Inferior parietal cortex (tissue), 1 donor: ENCODE data around the gene CD68.

ENCODE experiments used
- DNase-seq: peaks from one replicate; pipeline ENCODE4 v3.0.0-alpha.2; 2016; ENCODE audit errors: extremely low spot score

Gene CD68

GRCh38 chr17:7559320-7560171 is 19.9 kb upstream of the CD68 start:
- DNase-seq: no peak

DNA sequence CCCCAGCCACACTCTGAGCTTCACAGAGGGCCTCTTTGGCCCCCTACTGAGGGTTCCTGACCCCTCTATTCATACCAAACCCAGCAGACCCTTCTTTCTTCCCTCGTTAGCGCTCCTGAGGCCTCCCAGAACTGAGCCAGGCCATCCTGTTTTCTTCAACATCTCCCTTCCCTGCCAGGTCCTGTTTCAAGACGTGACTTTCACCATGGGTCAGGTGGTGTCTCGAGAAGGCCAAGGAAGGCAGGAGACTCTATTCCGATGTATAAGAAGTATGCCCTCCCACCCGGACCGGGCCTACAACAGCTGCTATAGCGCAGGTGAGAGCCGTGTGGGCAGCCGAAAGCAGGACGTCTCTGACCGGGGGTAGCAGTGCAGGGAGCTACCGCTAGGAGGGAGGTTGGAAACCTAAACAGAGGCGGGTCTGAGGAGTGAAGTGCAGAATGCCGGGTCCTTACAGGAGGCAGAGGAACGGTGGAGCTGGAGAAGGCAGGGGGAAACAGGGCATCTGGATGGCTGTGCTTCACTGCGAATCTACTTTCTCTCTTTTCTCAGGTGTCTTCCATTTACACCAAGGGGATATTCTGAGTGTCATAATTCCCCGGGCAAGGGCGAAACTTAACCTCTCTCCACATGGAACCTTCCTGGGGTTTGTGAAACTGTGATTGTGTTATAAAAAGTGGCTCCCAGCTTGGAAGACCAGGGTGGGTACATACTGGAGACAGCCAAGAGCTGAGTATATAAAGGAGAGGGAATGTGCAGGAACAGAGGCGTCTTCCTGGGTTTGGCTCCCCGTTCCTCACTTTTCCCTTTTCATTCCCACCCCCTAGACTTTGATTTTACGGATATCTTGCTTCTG is 19.0 kb upstream of the CD68 start:
- no peak for DNase-seq

- peak; percentile 78 for DNase-seq
Observed at GRCh38 chr17:7561028-7561575, 18.3 kb upstream of the CD68 start.

- DNase-seq: peak; percentile 89
Observed at GRCh38 chr17:7561589-7562207, 17.7 kb upstream of the CD68 start, which contains the start of gene SENP3. SENP3 (plus strand) TSS chr17:7561919; CDS start chr17:7563077, 1,158 bp downstream.

DNA sequence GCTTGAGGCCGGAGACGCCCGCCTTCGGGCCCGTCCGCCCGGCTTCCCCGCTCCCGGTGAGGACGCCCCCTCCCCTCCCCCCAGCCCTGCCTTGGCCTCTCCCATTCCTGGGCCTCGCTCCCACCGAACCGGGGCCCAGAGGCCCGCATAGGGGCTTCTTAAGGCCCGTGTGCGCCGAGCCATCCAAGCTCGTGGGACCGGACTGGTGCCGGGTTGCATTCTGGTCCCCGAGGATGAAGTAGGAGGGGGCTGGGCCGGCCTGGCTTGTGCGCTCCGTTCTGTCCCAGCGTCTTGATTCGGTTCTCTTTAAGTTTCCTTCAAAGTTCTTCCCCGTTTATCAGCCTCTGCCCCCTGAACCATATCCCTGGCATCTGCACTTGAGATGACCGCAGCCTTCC is 17.2 kb upstream of the CD68 start:
- DNase-seq: no peak

DNA sequence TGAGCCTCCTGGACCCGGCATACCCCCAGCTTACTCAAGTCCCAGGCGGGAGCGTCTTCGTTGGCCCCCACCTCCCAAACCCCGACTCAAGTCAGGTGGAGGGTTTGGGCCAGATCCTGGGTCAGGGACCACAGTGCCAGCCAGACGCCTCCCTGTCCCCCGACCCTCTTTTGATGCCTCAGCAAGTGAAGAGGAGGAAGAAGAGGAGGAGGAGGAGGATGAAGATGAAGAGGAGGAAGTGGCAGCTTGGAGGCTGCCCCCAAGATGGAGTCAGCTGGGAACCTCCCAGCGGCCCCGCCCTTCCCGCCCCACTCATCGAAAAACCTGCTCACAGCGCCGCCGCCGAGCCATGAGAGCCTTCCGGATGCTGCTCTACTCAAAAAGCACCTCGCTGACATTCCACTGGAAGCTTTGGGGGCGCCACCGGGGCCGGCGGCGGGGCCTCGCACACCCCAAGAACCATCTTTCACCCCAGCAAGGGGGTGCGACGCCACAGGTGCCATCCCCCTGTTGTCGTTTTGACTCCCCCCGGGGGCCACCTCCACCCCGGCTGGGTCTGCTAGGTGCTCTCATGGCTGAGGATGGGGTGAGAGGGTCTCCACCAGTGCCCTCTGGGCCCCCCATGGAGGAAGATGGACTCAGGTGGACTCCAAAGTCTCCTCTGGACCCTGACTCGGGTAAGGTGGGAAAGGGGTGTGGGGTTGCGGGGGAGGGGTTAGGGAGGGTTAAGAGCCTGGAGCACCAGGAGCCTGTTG is 16.1 kb upstream of the CD68 start:
- DNase-seq: no peak

- no peak for DNase-seq
Observed at GRCh38 chr17:7569571-7569970, 9.9 kb upstream of the CD68 start.

DNA sequence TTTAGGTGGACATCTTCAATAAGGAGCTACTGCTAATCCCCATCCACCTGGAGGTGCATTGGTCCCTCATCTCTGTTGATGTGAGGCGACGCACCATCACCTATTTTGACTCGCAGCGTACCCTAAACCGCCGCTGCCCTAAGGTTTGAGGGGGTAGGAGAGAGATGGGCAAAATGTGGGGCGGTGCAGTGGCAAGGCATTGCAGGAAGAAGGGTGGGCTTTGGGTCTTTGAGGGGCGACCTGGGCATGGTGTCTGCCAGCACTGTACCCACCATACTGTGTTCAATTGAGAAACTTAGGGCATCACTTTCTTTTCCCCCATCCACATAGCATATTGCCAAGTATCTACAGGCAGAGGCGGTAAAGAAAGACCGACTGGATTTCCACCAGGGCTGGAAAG is 9.1 kb upstream of the CD68 start:
- no peak for DNase-seq

DNA sequence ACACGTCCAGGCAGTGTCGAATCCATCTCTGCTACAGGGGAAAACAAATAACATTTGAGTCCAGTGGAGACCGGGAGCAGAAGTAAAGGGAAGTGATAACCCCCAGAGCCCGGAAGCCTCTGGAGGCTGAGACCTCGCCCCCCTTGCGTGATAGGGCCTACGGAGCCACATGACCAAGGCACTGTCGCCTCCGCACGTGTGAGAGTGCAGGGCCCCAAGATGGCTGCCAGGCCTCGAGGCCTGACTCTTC is 7.2 kb upstream of the CD68 start:
- no peak for DNase-seq

DNA sequence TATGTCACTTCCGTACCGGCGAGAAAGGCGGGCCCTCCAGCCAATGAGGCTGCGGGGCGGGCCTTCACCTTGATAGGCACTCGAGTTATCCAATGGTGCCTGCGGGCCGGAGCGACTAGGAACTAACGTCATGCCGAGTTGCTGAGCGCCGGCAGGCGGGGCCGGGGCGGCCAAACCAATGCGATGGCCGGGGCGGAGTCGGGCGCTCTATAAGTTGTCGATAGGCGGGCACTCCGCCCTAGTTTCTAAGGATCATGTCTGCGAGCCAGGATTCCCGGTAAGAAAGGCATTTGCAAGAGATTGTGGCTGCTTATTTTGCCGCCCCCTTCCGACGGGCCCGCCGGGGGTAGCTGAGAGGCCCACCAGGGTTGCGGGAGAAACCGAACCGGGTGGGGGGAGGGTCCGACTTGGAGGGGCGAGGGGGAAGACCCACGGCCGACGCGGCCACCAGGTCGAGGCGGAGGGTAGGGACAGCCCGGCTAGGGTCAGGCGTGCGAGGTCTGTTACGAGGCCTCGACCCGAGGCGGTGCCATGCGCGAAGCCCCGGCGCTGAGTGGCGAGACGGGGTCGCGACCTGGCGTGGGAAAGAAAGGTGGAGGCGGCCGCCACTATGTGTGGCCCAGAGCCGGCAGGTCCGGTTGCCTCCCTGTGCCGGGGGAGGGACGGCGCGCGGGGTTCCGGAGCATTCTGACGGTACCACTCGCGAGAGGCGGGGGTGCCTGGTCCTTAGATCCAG is 6.7 kb upstream of the CD68 start:
- DNase-seq: peak; percentile 99

GRCh38 chr17:7573324-7574080 is 5.9 kb upstream of the CD68 start:
- DNase-seq: peak; percentile 78

DNA sequence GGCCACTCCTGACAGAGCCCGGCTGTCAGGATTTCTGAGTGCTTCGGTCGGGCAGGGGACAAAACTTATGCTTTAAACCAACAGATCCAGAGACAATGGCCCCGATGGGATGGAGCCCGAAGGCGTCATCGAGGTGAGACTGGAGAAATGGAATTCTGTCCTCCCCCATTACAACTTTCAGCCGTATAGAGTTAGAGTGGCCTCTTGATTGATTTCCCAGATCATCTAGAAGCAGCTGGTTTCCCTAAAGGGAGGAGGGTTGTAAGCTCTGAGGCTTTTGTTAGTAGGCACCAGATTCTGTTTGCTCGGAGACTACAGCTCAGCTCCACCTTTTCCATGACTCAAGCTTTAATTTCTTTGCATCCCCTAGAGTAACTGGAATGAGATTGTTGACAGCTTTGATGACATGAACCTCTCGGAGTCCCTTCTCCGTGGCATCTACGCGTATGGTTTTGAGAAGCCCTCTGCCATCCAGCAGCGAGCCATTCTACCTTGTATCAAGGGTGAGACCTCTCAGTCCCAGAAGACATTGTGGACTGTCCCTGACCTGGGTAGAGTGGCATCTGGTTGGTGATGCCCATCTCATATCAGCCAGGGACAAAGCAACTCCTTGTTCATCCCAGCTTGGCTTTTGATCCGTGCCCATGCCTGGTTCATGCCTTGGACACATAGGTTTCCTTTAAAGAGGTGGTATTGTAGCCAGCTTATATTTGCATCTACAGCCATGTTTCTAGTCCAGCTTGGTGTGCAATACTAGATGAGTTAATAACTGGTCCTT is 5.1 kb upstream of the CD68 start:
- no peak for DNase-seq

DNA sequence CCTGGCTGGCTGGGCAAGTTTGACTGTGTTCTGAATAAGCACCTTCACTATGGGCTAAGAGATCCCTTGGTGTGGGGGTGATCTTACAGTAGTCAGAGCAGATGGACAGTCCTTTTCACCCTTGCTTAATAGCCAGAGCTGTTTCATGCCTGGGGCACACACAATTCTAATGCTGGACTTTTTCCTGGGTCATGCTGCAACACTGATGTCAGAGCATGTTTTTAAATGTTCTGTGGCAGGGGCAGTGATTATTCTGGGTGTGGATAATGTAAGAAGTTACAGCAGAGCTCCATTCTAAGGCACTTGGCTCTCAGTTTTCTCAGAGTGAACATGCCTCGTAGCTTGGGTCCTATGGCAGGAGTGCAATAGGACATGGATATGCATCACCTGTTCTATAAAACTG is 4.0 kb upstream of the CD68 start:
- no peak for DNase-seq

DNA sequence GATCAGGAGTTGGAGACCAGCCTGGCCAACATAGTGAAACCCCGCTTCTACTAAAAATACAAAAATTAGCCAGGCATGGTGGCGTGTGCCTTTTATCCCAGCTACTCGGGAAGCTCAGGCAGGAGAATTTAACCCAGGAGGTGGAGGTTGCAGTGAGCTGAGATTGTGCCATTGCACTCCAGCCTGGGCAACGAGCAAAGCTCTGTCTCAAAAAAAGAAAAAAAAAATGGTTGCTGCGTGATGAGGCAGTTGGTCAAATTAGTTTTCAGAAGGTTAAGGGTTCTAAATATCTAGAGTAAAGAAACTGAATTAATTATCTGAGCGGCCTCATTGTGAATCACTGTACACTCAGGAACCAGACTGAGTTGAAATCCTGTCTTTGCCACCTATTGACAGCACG is 3.5 kb upstream of the CD68 start:
- no peak for DNase-seq

GRCh38 chr17:7576432-7576937 is 3.0 kb upstream of the CD68 start:
- no peak for DNase-seq

DNA sequence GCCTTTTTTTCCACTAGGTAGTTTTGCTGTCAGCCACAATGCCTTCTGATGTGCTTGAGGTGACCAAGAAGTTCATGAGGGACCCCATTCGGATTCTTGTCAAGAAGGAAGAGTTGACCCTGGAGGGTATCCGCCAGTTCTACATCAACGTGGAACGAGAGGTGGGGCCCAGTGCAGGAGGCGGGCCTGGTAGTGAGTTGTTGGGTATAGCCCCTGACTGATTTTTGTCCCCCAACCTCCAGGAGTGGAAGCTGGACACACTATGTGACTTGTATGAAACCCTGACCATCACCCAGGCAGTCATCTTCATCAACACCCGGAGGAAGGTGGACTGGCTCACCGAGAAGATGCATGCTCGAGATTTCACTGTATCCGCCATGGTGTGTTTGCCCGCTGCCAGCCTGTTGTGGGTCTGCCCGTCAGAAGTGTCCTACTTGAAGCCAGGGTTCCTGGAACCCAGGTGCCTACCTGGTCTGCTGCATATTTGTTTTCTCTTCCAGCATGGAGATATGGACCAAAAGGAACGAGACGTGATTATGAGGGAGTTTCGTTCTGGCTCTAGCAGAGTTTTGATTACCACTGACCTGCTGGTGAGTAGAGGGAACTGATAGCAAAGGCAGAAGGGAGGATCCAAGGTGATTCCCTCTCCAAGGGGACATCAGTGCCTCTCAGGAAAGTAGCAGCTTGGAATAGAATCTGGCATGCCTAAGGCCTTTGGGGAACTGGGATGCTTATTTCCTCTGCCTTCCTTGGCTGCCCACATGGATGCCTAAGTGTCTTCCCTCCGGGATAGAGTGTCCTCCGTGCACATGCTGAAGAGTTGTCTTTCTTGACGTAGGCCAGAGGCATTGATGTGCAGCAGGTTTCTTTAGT is 1.9 kb upstream of the CD68 start:
- DNase-seq: no peak

DNA sequence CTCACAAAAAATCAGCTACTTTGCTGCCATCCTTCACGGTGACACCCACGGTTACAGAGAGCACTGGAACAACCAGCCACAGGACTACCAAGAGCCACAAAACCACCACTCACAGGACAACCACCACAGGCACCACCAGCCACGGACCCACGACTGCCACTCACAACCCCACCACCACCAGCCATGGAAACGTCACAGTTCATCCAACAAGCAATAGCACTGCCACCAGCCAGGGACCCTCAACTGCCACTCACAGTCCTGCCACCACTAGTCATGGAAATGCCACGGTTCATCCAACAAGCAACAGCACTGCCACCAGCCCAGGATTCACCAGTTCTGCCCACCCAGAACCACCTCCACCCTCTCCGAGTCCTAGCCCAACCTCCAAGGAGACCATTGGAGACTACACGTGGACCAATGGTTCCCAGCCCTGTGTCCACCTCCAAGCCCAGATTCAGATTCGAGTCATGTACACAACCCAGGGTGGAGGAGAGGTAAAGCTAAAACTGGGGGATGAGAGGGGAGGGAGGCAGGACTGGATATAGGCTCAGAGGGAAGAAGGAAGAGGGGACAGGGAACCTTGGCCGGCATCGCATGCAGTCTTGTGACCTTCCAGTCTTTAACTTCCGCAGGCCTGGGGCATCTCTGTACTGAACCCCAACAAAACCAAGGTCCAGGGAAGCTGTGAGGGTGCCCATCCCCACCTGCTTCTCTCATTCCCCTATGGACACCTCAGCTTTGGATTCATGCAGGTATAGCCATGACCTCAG is 581 bp downstream of the CD68 start:
- no peak for DNase-seq
